ENCODE measurements around the gene CCDC85A. TPM values are rescaled to one million over a fixed set of nuclear protein-coding genes. Genes with fewer than 3 reads are reported as not detected.

CCDC85A gene
- total RNA-seq, 1 donor from 2014 or later: 4.7 TPM

- intact Hi-C loops (cut with DNase I): no loop called here
- Histone ChIP-seq H3K36me3 (no peaks in the 10 kb centered on the region), H3K4me1 (no peaks in the 10 kb centered on the region), H3K4me3 (no peak overlapping the region), H3K9me3 (no peaks in the 10 kb centered on the region), H3K27me3 (no peaks in the 10 kb centered on the region), H3K27ac (no peak overlapping the region)
- TF ChIP-seq POLR2A (IDR thresholded peaks at IDR 0.05) (no peak), CTCF (IDR thresholded peaks at IDR 0.05) (no peak), POLR2AphosphoS5 (IDR thresholded peaks at IDR 0.05; ENCODE audit: insufficient read depth in 1 of 2, low read depth in 1 of 2) (no peak)
- no peak for DNase-seq (ENCODE audit: extremely low spot score in 2 of 2)
These were observed 20.8 kb downstream of the CCDC85A start for GRCh38 chr2:56204556-56204955.

- TF ChIP-seq POLR2A (IDR thresholded peaks at IDR 0.05): no peak
- TF ChIP-seq POLR2AphosphoS5 (IDR thresholded peaks at IDR 0.05; ENCODE audit: insufficient read depth in 1 of 2, low read depth in 1 of 2): no peak
- TF ChIP-seq CTCF (IDR thresholded peaks at IDR 0.05): no peak
- DNase-seq (ENCODE audit: extremely low spot score in 2 of 2): no peak
- no peak overlapping the region for H3K27ac ChIP-seq
- H3K27me3 ChIP-seq: no peaks in the 10 kb centered on the region
- no peaks in the 10 kb centered on the region for H3K4me1 ChIP-seq
- H3K4me3 ChIP-seq: no peak overlapping the region
- intact Hi-C loops (cut with DNase I): no loop called here
- no peaks in the 10 kb centered on the region for H3K36me3 ChIP-seq
- no peaks in the 10 kb centered on the region for H3K9me3 ChIP-seq
These were observed 22.5 kb downstream of the CCDC85A start for GRCh38 chr2:56206250-56206649.

- no peaks in the 10 kb centered on the region for H3K27me3 ChIP-seq
- no peaks in the 10 kb centered on the region for H3K4me1 ChIP-seq
- TF ChIP-seq POLR2A (IDR thresholded peaks at IDR 0.05) (no peak), CTCF (IDR thresholded peaks at IDR 0.05) (no peak)
- H3K36me3 ChIP-seq: no peaks in the 10 kb centered on the region
- H3K9me3 ChIP-seq: no peaks in the 10 kb centered on the region
- intact Hi-C loops (cut with DNase I): no loop called here
- H3K4me3 ChIP-seq: no peak overlapping the region
- H3K27ac ChIP-seq: no peak overlapping the region
- DNase-seq (ENCODE audit: extremely low spot score in 2 of 2): no peak
These were observed 24.0 kb downstream of the CCDC85A start for GRCh38 chr2:56207760-56208159.

- no peaks in the 10 kb centered on the region for H3K36me3 ChIP-seq
- no peaks in the 10 kb centered on the region for H3K4me1 ChIP-seq
- H3K4me3 ChIP-seq: no peak overlapping the region
- DNase-seq (ENCODE audit: extremely low spot score in 2 of 2): no peak
- TF ChIP-seq POLR2AphosphoS5 (IDR thresholded peaks at IDR 0.05; ENCODE audit: insufficient read depth in 1 of 2, low read depth in 1 of 2): no peak
- no peak for TF ChIP-seq CTCF (IDR thresholded peaks at IDR 0.05)
- no peak for TF ChIP-seq POLR2A (IDR thresholded peaks at IDR 0.05)
- no peak overlapping the region for H3K27ac ChIP-seq
- H3K27me3 ChIP-seq: no peaks in the 10 kb centered on the region
- intact Hi-C loops (cut with DNase I): no loop called here
- H3K9me3 ChIP-seq: no peaks in the 10 kb centered on the region
These were observed 24.6 kb downstream of the CCDC85A start for GRCh38 chr2:56208380-56208779.

GRCh38 chr2:56209701-56210100 is 25.9 kb downstream of the CCDC85A start:
- H3K36me3 ChIP-seq: no peaks in the 10 kb centered on the region
- H3K27ac ChIP-seq: no peak overlapping the region
- TF ChIP-seq POLR2AphosphoS5 (IDR thresholded peaks at IDR 0.05; ENCODE audit: insufficient read depth in 1 of 2, low read depth in 1 of 2): no peak
- TF ChIP-seq POLR2A (IDR thresholded peaks at IDR 0.05): no peak
- no peak for TF ChIP-seq CTCF (IDR thresholded peaks at IDR 0.05)
- H3K4me3 ChIP-seq: no peak overlapping the region
- no peak for DNase-seq (ENCODE audit: extremely low spot score in 2 of 2)
- intact Hi-C loops (cut with DNase I): no loop called here
- no peaks in the 10 kb centered on the region for H3K9me3 ChIP-seq
- no peaks in the 10 kb centered on the region for H3K4me1 ChIP-seq
- no peaks in the 10 kb centered on the region for H3K27me3 ChIP-seq

All from vagina (tissue), 2 donors.